ENCODE measurements around the gene IGSF10. TPM values are rescaled to one million over a fixed set of nuclear protein-coding genes. Genes with fewer than 3 reads are reported as not detected.

The IGSF10 gene
- total and polyA plus RNA-seq, 2 of the 8 experiments (the other 6 are each of a cell fraction or from before 2014, with no cell fraction given): 0.59 to 0.95 TPM

- no peak overlapping the region for H2BK20ac ChIP-seq (ENCODE audit: low read length)
- no peak overlapping the region for H3K4me3 ChIP-seq (ENCODE audit: extremely low read depth in 1 of 4, insufficient read depth in 2 of 4, low read depth in 3 of 4, low read length in 4 of 4)
- H4K91ac ChIP-seq (replicated peaks; ENCODE audit: insufficient read length, low read length): no peak overlapping the region
- H3K4me2 ChIP-seq (ENCODE audit: insufficient read depth in 1 of 2, low read depth in 2 of 2, low read length in 2 of 2): no peak overlapping the region
- no peak overlapping the region for H4K5ac ChIP-seq (ENCODE audit: insufficient read length, low read depth, low read length)
- POLR2A ChIA-PET (ENCODE audit: partially characterized antibody): no interaction called here
- H3K79me1 ChIP-seq (ENCODE audit: low read depth, low read length): no peaks in the 10 kb centered on the region
- H3K27ac ChIP-seq (ENCODE audit: low read depth, low read length): no peak overlapping the region
- WGBS, 2 experiments (ENCODE audit: extremely low coverage in 1 of 2, insufficient coverage in 1 of 2, insufficient read length in 1 of 2, insufficient replicate concordance in 2 of 2, low coverage in 1 of 2, low lambda C conversion rate in 2 of 2, missing lambda C conversion rate in 1 of 2): 81% methylated on average over 7 of the region's 7 CpGs; no CpG with 5 or more reads in 1 of the 2 experiments
- H4K8ac ChIP-seq (ENCODE audit: extremely low read depth, insufficient read depth, low read length): no peak overlapping the region
- no peak overlapping the region for H2BK15ac ChIP-seq (ENCODE audit: low read length)
- no peaks in the 10 kb centered on the region for H3K9me3 ChIP-seq (ENCODE audit: insufficient read depth in 2 of 2, low read depth in 1 of 2, low read length in 1 of 2)
- no peaks in the 10 kb centered on the region for H3K27me3 ChIP-seq (replicated peaks in 1 of 4; ENCODE audit: control insufficient read depth in 3 of 4, extremely low read depth in 1 of 4, insufficient read depth in 3 of 4, low read length in 3 of 4)
- no peak overlapping the region for H2AK5ac ChIP-seq (ENCODE audit: low read depth, low read length)
- no peaks in the 10 kb centered on the region for H3K23me2 ChIP-seq (ENCODE audit: low read depth, low read length)
- no peaks in the 10 kb centered on the region for H3K79me2 ChIP-seq (ENCODE audit: control insufficient read depth in 1 of 2, insufficient read depth in 2 of 2, low read length in 2 of 2)
- H3K18ac ChIP-seq (ENCODE audit: extremely low read depth, low read length): no peak overlapping the region
- TF ChIP-seq GABPA (IDR thresholded peaks at IDR 0.05; ENCODE audit: borderline replicate concordance, insufficient read depth, low read length) (no peak), BACH1 (IDR thresholded peaks at IDR 0.05; ENCODE audit: low read length) (no peak), SIRT6 (IDR thresholded peaks at IDR 0.05; ENCODE audit: low read length) (no peak), TAF1 (IDR thresholded peaks at IDR 0.05; ENCODE audit: low read depth, low read length) (no peak), KDM5A (IDR thresholded peaks at IDR 0.05; ENCODE audit: low read length) (no peak), CTBP2 (IDR thresholded peaks at IDR 0.05; ENCODE audit: borderline replicate concordance, insufficient read depth, insufficient read length, low read length) (no peak), KDM1A (IDR thresholded peaks at IDR 0.05; ENCODE audit: borderline replicate concordance, low read length) (no peak)
- no peak overlapping the region for H2BK5ac ChIP-seq (ENCODE audit: low read depth, low read length)
- H3K9ac ChIP-seq (replicated peaks in 1 of 4; ENCODE audit: extremely low read depth in 1 of 4, low read depth in 3 of 4, low read length in 3 of 4): no peak overlapping the region
- FAIRE-seq (no peak), DNase-seq (ENCODE audit: low read depth in 1 of 2, low spot score in 2 of 2) (no peak)
- H4K20me1 ChIP-seq (replicated peaks in 1 of 2; ENCODE audit: control insufficient read depth in 1 of 2, insufficient read depth in 2 of 2, low read length in 2 of 2): no peaks in the 10 kb centered on the region
- no peak overlapping the region for H3K4ac ChIP-seq (replicated peaks; ENCODE audit: insufficient read length, low read depth, low read length)
- no peak overlapping the region for H2BK12ac ChIP-seq (ENCODE audit: low read depth, low read length)
- no peak overlapping the region for H2BK120ac ChIP-seq (replicated peaks; ENCODE audit: low read depth, low read length)
- H3K56ac ChIP-seq (replicated peaks; ENCODE audit: insufficient read length, low read depth, low read length): no peak overlapping the region
- peaks cover 0 to 9% (median 3%) of the 10 kb centered on the region in 4 experiments; a peak in 4 of 7 replicates for H3K4me1 ChIP-seq (replicated peaks in 1 of 4; ENCODE audit: control insufficient read depth in 3 of 4, insufficient read depth in 4 of 4, low read length in 3 of 4)
- peaks cover 0 to 6% (median 3%) of the 10 kb centered on the region in 4 experiments; a peak in 4 of 8 replicates for H3K36me3 ChIP-seq (ENCODE audit: control insufficient read depth in 2 of 4, insufficient read depth in 4 of 4, low read length in 3 of 4)
- no peak overlapping the region for H2AFZ ChIP-seq (ENCODE audit: low read length)
- no peak overlapping the region for H3K14ac ChIP-seq (ENCODE audit: insufficient read length)
- CTCF ChIA-PET (ENCODE audit: partially characterized antibody): no interaction called here
- no peak overlapping the region for H3K23ac ChIP-seq (ENCODE audit: insufficient read length)
Measured at GRCh38 chr3:151432616-151433372, 28.1 kb downstream of the IGSF10 start.
